OCI-LY1 (cell line): ENCODE measurements around the gene PPDPF.

Experiments
- H2AFZ ChIP-seq: fragments of 200-600 bp; sonication (generic), shearing (Covaris generic); 2 replicates; pipeline ENCODE4 v1.6.0; 2014; ENCODE audit warnings: antibody characterized with exemption, mild to moderate bottlenecking, low read length
- H3F3A ChIP-seq: fragments of 200-600 bp; sonication (generic), shearing (Covaris generic); 2 replicates; pipeline ENCODE4 v1.6.0; 2014; ENCODE audit warnings: mild to moderate bottlenecking, antibody characterized with exemption, low read length, moderate library complexity; ENCODE audit not compliant: insufficient read depth
- H3K27ac ChIP-seq: fragments of 200-600 bp; sonication (generic); 2 replicates; pipeline ENCODE4 v1.5.1; 2014; ENCODE audit warnings: low read length, mixed run types, mild to moderate bottlenecking, low read depth; ENCODE audit not compliant: poor library complexity, severe bottlenecking
- H3K27me3 ChIP-seq: fragments of 200-600 bp; sonication (generic); 2 replicates; pipeline ENCODE4 v1.6.0; 2014; ENCODE audit warnings: antibody characterized with exemption, mild to moderate bottlenecking, low read length, moderate library complexity; ENCODE audit not compliant: insufficient read depth
- H3K36me3 ChIP-seq: fragments of 200-600 bp; sonication (generic); 2 replicates; pipeline ENCODE4 v1.6.1; 2014; ENCODE audit warnings: mild to moderate bottlenecking, antibody characterized with exemption, low read length, moderate library complexity, mixed read lengths; ENCODE audit not compliant: insufficient read depth
- H3K4me1 ChIP-seq: fragments of 200-600 bp; sonication (generic); 2 replicates; pipeline ENCODE4 v1.5.1; 2014; ENCODE audit warnings: mild to moderate bottlenecking, low read length, moderate library complexity; ENCODE audit not compliant: insufficient read depth, severe bottlenecking
- H3K4me2 ChIP-seq: fragments of 200-600 bp; sonication (generic), shearing (Covaris generic); 2 replicates; pipeline ENCODE4 v1.6.1; 2014; ENCODE audit warnings: low read length
- H3K4me3 ChIP-seq: fragments of 200-600 bp; sonication (generic); 2 replicates; pipeline ENCODE4 v1.5.1; 2014; ENCODE audit warnings: low read length, low read depth, mild to moderate bottlenecking, mixed read lengths; ENCODE audit not compliant: poor library complexity, severe bottlenecking
- H3K79me2 ChIP-seq: fragments of 200-600 bp; shearing (Covaris generic); 2 replicates; pipeline ENCODE4 v1.6.1; 2016; ENCODE audit warnings: mixed run types, low read length, mixed read lengths; ENCODE audit not compliant: insufficient read depth
- H3K9ac ChIP-seq: fragments of 200-600 bp; sonication (generic), shearing (Covaris generic); 2 replicates; pipeline ENCODE4 v1.6.1; 2014; ENCODE audit warnings: mild to moderate bottlenecking, low read length, mixed read lengths
- H3K9me2 ChIP-seq: fragments of 200-600 bp; sonication (generic), shearing (Covaris generic); 2 replicates; pipeline ENCODE4 v1.6.1; 2014; ENCODE audit warnings: low read depth, mild to moderate bottlenecking, low read length, mixed read lengths
- H3K9me3 ChIP-seq: fragments of 200-600 bp; shearing (Covaris generic); 2 replicates; pipeline ENCODE4 v1.6.1; 2014; ENCODE audit warnings: low read length, mixed read lengths
- H4K20me1 ChIP-seq: fragments of 200-600 bp; sonication (generic), shearing (Covaris generic); 2 replicates; pipeline ENCODE4 v1.6.0; 2016; ENCODE audit warnings: mild to moderate bottlenecking, low read length; ENCODE audit not compliant: insufficient read depth
- EZH2 ChIP-seq: fragments of 200-600 bp; sonication (generic), shearing (Covaris generic); IDR thresholded peaks from 2 replicates; pipeline ENCODE4 v1.8.0; 2017; ENCODE audit warnings: borderline replicate concordance, mixed run types, mild to moderate bottlenecking, antibody characterized with exemption, low read length, moderate library complexity, mixed read lengths
- TF ChIP-seq, protein P1 (sequence below): fragments of 200-600 bp; sonication (generic), shearing (Covaris generic); IDR thresholded peaks from 2 replicates; pipeline ENCODE4 v1.5.1; 2017; ENCODE audit warnings: mild to moderate bottlenecking, antibody characterized with exemption, low read length, moderate library complexity, mixed read lengths

Gene PPDPF

DNA sequence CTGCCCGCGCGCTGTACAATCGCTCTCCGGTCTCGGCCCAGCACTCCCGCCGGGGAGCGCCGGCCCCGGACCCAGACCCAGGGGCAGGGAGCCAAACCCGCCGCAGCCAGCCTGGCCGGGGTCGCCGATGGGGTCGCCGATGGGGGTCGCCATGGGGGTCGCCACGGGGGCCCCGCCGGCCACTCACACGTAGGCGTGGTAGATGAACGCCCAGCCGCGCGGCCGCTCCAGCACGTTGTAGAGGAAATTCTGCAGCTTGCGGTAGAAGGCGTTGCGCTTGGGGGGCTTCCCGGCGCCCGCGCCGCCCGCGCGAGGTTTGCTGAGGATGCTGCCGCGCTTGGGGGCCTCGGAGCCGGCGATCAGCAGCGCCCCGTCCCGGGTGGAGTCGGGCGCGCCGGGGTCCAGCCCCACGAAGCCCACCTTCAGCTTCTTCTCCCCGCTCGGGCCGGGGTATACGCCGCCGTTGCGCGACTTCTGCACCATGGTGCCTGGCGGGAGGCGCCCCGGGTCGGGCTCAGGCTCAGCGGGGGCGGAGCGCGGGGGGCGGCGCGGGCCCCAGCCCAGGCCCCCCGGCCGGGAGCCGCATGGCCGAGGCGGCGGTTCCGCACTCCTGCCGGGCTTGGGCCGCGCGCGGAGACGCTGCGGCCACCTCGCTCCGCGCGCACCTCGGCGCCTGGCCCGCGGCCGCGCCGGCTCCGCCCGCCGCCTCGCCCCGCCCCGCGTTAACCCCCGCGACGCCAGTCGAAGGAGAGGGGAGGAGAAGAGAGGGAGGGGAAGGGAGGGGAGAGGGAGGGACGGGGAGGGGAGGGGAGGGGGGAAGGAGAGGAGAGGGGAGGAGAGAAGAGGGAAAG, 48.4 kb upstream of the PPDPF start, which contains the start of gene KCNQ2:
Gene KCNQ2, minus strand, starts transcription at position 675 of the 851 bp plus-strand sequence. Its CDS starts 192 bp downstream, at position 483.
- Histone ChIP-seq H3K36me3 (no peaks in the 10 kb centered on the region), H3K4me2 (no peak within 1 kb of the TSS), H3K27me3 (peaks cover 8% of the 10 kb centered on the region; the same call in 1 of the 2 replicates), H3K79me2 (no peaks in the 10 kb centered on the region), H2AFZ (no peak within 1 kb of the TSS), H3K9ac (no peak within 1 kb of the TSS), H3K4me1 (no peaks in the 10 kb centered on the region), H3K4me3 (no peak within 1 kb of the TSS), H4K20me1 (no peaks in the 10 kb centered on the region), H3K9me3 (no peaks in the 10 kb centered on the region), H3K27ac (no peak within 1 kb of the TSS), H3F3A (no peaks in the 10 kb centered on the region), H3K9me2 (no peaks in the 10 kb centered on the region)
- TF ChIP-seq EZH2: no peak
- TF ChIP-seq, protein P1, sequence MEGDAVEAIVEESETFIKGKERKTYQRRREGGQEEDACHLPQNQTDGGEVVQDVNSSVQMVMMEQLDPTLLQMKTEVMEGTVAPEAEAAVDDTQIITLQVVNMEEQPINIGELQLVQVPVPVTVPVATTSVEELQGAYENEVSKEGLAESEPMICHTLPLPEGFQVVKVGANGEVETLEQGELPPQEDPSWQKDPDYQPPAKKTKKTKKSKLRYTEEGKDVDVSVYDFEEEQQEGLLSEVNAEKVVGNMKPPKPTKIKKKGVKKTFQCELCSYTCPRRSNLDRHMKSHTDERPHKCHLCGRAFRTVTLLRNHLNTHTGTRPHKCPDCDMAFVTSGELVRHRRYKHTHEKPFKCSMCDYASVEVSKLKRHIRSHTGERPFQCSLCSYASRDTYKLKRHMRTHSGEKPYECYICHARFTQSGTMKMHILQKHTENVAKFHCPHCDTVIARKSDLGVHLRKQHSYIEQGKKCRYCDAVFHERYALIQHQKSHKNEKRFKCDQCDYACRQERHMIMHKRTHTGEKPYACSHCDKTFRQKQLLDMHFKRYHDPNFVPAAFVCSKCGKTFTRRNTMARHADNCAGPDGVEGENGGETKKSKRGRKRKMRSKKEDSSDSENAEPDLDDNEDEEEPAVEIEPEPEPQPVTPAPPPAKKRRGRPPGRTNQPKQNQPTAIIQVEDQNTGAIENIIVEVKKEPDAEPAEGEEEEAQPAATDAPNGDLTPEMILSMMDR: no peak

DNA sequence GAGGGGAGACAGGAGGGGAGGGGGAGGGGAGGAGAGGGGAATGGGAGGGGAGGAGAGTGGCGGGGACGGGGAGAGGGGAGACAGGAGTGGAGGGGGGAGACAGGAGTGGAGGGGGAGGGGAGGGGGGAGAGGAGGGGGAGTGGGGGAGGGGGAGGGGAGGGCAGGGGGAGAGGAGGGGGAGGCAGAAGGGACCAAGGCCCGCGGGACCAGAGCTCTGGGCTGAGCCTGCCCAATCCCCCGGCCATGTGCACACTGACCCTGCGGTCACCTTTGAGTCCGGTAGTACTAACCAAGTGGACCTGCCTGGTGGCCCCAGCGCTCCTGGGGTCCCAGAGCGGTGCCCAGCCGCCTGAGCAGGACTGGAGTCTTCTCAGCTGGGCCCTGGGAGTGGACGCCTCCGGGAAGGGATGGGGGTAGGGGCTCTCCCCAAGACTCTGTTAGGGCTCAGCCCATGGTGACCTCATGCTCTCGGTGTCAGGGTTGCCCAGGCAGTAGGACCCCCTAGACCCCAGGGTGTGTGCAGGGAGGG, 47.6 kb upstream of the PPDPF start:
- Histone ChIP-seq H3K27ac (no peak overlapping the region), H3K79me2 (no peaks in the 10 kb centered on the region), H3K4me3 (no peak overlapping the region), H3K4me2 (no peak overlapping the region), H3K36me3 (no peaks in the 10 kb centered on the region), H3K9me3 (no peaks in the 10 kb centered on the region), H3K9ac (no peak overlapping the region), H3F3A (no peaks in the 10 kb centered on the region), H4K20me1 (no peaks in the 10 kb centered on the region), H2AFZ (no peak overlapping the region), H3K4me1 (no peaks in the 10 kb centered on the region), H3K27me3 (peaks cover 8% of the 10 kb centered on the region; the same call in 1 of the 2 replicates), H3K9me2 (no peaks in the 10 kb centered on the region)
- TF ChIP-seq EZH2: no peak
- TF ChIP-seq, protein P1: no peak

DNA sequence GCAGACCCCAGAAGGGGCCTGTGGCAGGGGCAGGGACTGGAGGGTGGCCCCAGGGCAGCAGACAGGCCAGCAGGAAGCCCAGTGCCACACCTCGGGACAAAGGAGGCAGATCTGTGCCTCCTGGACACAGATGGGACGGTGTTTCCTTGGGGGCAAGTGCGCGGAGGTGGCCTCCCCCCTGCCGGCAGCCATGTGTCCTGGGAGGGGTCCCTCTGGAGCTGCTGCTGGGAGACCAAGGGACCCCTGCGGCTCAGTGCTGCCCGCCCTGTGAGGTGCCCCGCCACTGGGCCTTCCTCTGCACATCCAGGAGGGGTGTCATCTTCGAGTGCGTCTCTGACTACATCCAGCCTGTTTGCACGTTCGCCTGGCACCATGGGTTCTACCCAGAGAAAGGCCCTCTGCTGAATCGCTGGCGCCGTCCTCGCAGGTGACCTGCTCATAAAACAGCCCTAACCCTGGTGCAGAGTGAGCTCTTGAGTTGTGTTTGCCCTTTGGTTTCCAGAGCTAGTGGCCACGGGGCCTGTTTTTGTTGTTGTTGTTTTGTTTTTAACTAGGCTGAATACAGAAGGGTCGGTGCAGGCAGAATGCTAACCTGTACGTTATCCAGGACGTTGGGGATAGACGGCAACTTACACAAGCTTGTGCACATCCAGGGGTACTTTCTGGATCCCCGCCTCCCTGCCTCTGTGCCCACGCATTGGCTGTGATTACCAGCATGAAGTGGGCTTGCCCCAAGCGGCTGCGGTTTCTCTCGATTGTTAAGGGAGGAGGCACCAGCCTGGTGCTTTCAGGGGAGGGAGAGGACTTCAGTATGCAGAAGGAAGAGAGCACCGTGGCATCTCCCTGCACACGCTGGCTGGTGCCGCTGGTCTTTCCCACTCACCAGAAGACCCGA, 46.8 kb upstream of the PPDPF start:
- H3K79me2 ChIP-seq: no peaks in the 10 kb centered on the region
- H3K4me3 ChIP-seq: no peak overlapping the region
- no peak overlapping the region for H3K27ac ChIP-seq
- H3K4me2 ChIP-seq: no peak overlapping the region
- no peaks in the 10 kb centered on the region for H3K9me2 ChIP-seq
- H3K9me3 ChIP-seq: no peaks in the 10 kb centered on the region
- no peaks in the 10 kb centered on the region for H3K4me1 ChIP-seq
- H3K9ac ChIP-seq: no peak overlapping the region
- TF ChIP-seq, protein P1: no peak
- H4K20me1 ChIP-seq: no peaks in the 10 kb centered on the region
- peaks cover 4% of the 10 kb centered on the region; the same call in 1 of the 2 replicates for H3K27me3 ChIP-seq
- H2AFZ ChIP-seq: no peak overlapping the region
- H3K36me3 ChIP-seq: no peaks in the 10 kb centered on the region
- no peaks in the 10 kb centered on the region for H3F3A ChIP-seq
